H9 (cell line): ENCODE data around the gene CMYA5. TPM values are rescaled to one million over a fixed set of nuclear protein-coding genes. Genes with fewer than 3 reads are reported as not detected.

ENCODE experiments used
- DNase-seq: peaks from one replicate; pipeline ENCODE4 v3.0.0-alpha.2; 2017
- H2AFZ ChIP-seq: one replicate; pipeline ENCODE4 v1.6.1; 2013; ENCODE audit warnings: mild to moderate bottlenecking, low read length, control low read depth, moderate library complexity
- H2AK5ac ChIP-seq: 2 replicates; pipeline ENCODE4 v1.6.1; 2013; ENCODE audit warnings: low read length, control low read depth, mixed read lengths; ENCODE audit not compliant: insufficient read length
- H2BK120ac ChIP-seq: one replicate; pipeline ENCODE4 v1.6.1; 2013; ENCODE audit warnings: low read depth, mild to moderate bottlenecking, low read length, control low read depth, inconsistent platforms; ENCODE audit not compliant: poor library complexity, severe bottlenecking
- H2BK12ac ChIP-seq: 2 replicates; pipeline ENCODE4 v1.6.1; 2013; ENCODE audit warnings: low read length, control low read depth, mixed read lengths, low read depth; ENCODE audit not compliant: insufficient read length
- H2BK15ac ChIP-seq: 2 replicates; pipeline ENCODE4 v1.6.1; 2013; ENCODE audit warnings: low read depth, low read length, control low read depth
- H2BK20ac ChIP-seq: one replicate; pipeline ENCODE4 v1.6.1; 2013; ENCODE audit warnings: low read depth, mild to moderate bottlenecking, low read length, control low read depth, inconsistent platforms; ENCODE audit not compliant: poor library complexity, severe bottlenecking
- H2BK5ac ChIP-seq: 2 replicates; pipeline ENCODE4 v1.6.1; 2013; ENCODE audit warnings: low read length, control low read depth, mixed read lengths; ENCODE audit not compliant: insufficient read length
- H3K14ac ChIP-seq: 2 replicates; pipeline ENCODE4 v1.6.1; 2013; ENCODE audit warnings: low read length, control low read depth; ENCODE audit not compliant: insufficient read depth
- H3K18ac ChIP-seq: 2 replicates; pipeline ENCODE4 v1.6.1; 2013; ENCODE audit warnings: low read depth, mild to moderate bottlenecking, mixed read lengths, low read length, control low read depth; ENCODE audit not compliant: insufficient read length
- H3K23ac ChIP-seq: 2 replicates; pipeline ENCODE4 v1.6.1; 2013; ENCODE audit warnings: low read length, control low read depth, mixed read lengths, low read depth; ENCODE audit not compliant: insufficient read length
- H3K23me2 ChIP-seq: 2 replicates; pipeline ENCODE4 v1.6.1; 2013; ENCODE audit warnings: low read depth, mild to moderate bottlenecking, mixed read lengths, low read length, control low read depth; ENCODE audit not compliant: insufficient read length, poor library complexity, severe bottlenecking
- H3K27ac ChIP-seq: 2 replicates; pipeline ENCODE4 v1.5.1; 2013; ENCODE audit warnings: low read length, control low read depth, mixed read lengths, low read depth; ENCODE audit not compliant: insufficient read length
- H3K27me3 ChIP-seq: 2 replicates; pipeline ENCODE4 v1.6.1; 2013; ENCODE audit warnings: low read length, control low read depth, inconsistent platforms; ENCODE audit not compliant: insufficient read depth
- H3K4ac ChIP-seq: 2 replicates; pipeline ENCODE4 v1.6.1; 2013; ENCODE audit warnings: low read depth, mild to moderate bottlenecking, control low read depth, inconsistent platforms, low read length, moderate library complexity
- H3K4me1 ChIP-seq: 2 replicates; pipeline ENCODE4 v1.6.1; 2013; ENCODE audit warnings: low read length, control low read depth, inconsistent platforms; ENCODE audit not compliant: insufficient read depth
- H3K4me2 ChIP-seq: 2 replicates; pipeline ENCODE4 v1.6.1; 2013; ENCODE audit warnings: low read length, control low read depth, mixed read lengths; ENCODE audit not compliant: insufficient read length, insufficient read depth
- H3K56ac ChIP-seq: 2 replicates; pipeline ENCODE4 v1.6.1; 2013; ENCODE audit warnings: low read depth, mild to moderate bottlenecking, mixed read lengths, low read length, control low read depth; ENCODE audit not compliant: insufficient read length
- H3K79me1 ChIP-seq: 2 replicates; pipeline ENCODE4 v1.6.1; 2013; ENCODE audit warnings: low read depth, mild to moderate bottlenecking, moderate library complexity, low read length, control low read depth, inconsistent platforms; ENCODE audit not compliant: insufficient read depth, poor library complexity, severe bottlenecking
- H3K79me2 ChIP-seq: 2 replicates; pipeline ENCODE4 v1.6.1; 2013; ENCODE audit warnings: low read length, control low read depth, inconsistent platforms; ENCODE audit not compliant: insufficient read depth
- H3K9ac ChIP-seq: 2 replicates; pipeline ENCODE4 v1.6.1; 2013; ENCODE audit warnings: low read length, control low read depth, mixed read lengths; ENCODE audit not compliant: insufficient read length; ENCODE audit errors: extremely low read depth
- H3K9me3 ChIP-seq: one replicate; pipeline ENCODE4 v1.6.1; 2013; ENCODE audit warnings: low read depth, low read length, inconsistent platforms; ENCODE audit not compliant: control insufficient read depth
- H3T11ph ChIP-seq: one replicate; pipeline ENCODE4 v1.6.1; 2013; ENCODE audit warnings: mild to moderate bottlenecking, low read length, control low read depth, inconsistent platforms
- H4K20me1 ChIP-seq: one replicate; pipeline ENCODE4 v1.6.1; 2013; ENCODE audit not compliant: control insufficient read depth, insufficient read length, insufficient read depth
- H4K5ac ChIP-seq: 2 replicates; pipeline ENCODE4 v1.6.1; 2013; ENCODE audit warnings: low read depth, mild to moderate bottlenecking, mixed read lengths, low read length, control low read depth; ENCODE audit not compliant: insufficient read length
- H4K8ac ChIP-seq: replicated peaks from 2 replicates; pipeline ENCODE4 v1.6.1; 2013; ENCODE audit warnings: low read length, control low read depth, mixed read lengths, low read depth; ENCODE audit not compliant: insufficient read length
- H4K91ac ChIP-seq: 2 replicates; pipeline ENCODE4 v1.6.1; 2013; ENCODE audit warnings: low read depth, mild to moderate bottlenecking, moderate library complexity, mixed read lengths, low read length, control low read depth; ENCODE audit not compliant: insufficient read length
- H3K27ac Mint-ChIP-seq, 3 experiments: 2 replicates in 2 of 3; 3 replicates in 1 of 3; pipeline ENCODE4 v1.8.0; 2020 to 2021; ENCODE audit warnings: mixed read lengths in 3 of 3, mild to moderate bottlenecking in 1 of 3, moderate library complexity in 1 of 3
- H3K27me3 Mint-ChIP-seq: 2 replicates; pipeline ENCODE4 v1.8.0; 2021; ENCODE audit warnings: low read depth, mild to moderate bottlenecking, moderate library complexity, mixed read lengths
- H3K36me3 Mint-ChIP-seq, 3 experiments: 2 replicates in 2 of 3; 3 replicates in 1 of 3; pipeline ENCODE4 v1.8.0; 2020 to 2021; ENCODE audit warnings: low read depth in 3 of 3, mixed read lengths in 3 of 3; ENCODE audit not compliant: insufficient read depth in 1 of 3
- H3K4me1 Mint-ChIP-seq, 2 experiments: 2 replicates each; pipeline ENCODE4 v1.8.0; 2020; ENCODE audit warnings: mixed read lengths in 2 of 2
- H3K4me3 Mint-ChIP-seq, 2 experiments: 2 replicates in 1 of 2; 3 replicates in 1 of 2; pipeline ENCODE4 v1.8.0; 2020 to 2021; ENCODE audit warnings: mild to moderate bottlenecking in 2 of 2, mixed read lengths in 2 of 2, moderate library complexity in 1 of 2
- H3K9me3 Mint-ChIP-seq, 2 experiments: 2 replicates in 1 of 2; 3 replicates in 1 of 2; pipeline ENCODE4 v1.8.0; 2020; ENCODE audit warnings: mild to moderate bottlenecking in 2 of 2, mixed read lengths in 2 of 2, moderate library complexity in 1 of 2
- WGBS: extraction: QIAGEN DNeasy Blood & Tissue Kit; methylation state at CpG from one replicate; pipeline ENCODE4 v1.1.7; 2013; ENCODE audit warnings: missing lambda C conversion rate, low lambda C conversion rate, mixed read lengths; ENCODE audit not compliant: insufficient read length; ENCODE audit errors: extremely low coverage; 5-methylcytosine and 5-hydroxymethylcytosine counted together
- total RNA-seq: library from RNA; stranded (reverse); gene quantifications from 2 replicates; pipeline ENCODE4 v1.2.1, GENCODE V29; 2021
- TF ChIP-seq, protein P1 (sequence below): fragments of 200-600 bp; sonication (generic); conservative IDR thresholded peaks from 3 replicates; pipeline ENCODE4 v1.8.0; 2021; ENCODE audit warnings: antibody characterized with exemption, mild to moderate bottlenecking

Gene CMYA5
- total RNA-seq, 1 experiment from 2014 or later = 1.8 TPM

- Mint-ChIP-seq H3K36me3 (peaks cover 12 to 35% (median 30%) of the 10 kb centered on the region in 3 experiments; a peak in 6 of 7 replicates), H3K4me1 (peaks cover 4 to 6% of the 10 kb centered on the region in 2 experiments; a peak in 3 of 4 replicates), H3K27me3 (peaks cover 6% of the 10 kb centered on the region; the same call in 1 of the 2 replicates), H3K27ac (no peak overlapping the region), H3K9me3 (no peaks in the 10 kb centered on the region; a peak in 1 of 5 replicates), H3K4me3 (no peak overlapping the region)
- H3K56ac ChIP-seq = no peak overlapping the region
- no peak overlapping the region for H3T11ph ChIP-seq
- H2BK12ac ChIP-seq = no peak overlapping the region
- DNase-seq = no peak
- no peak overlapping the region for H4K5ac ChIP-seq
- no peak overlapping the region for H3K4ac ChIP-seq
- H4K91ac ChIP-seq = no peak overlapping the region
- no peaks in the 10 kb centered on the region for H3K9me3 ChIP-seq
- H3K23ac ChIP-seq = no peak overlapping the region
- H2BK5ac ChIP-seq = no peak overlapping the region
- H3K27me3 ChIP-seq = no peaks in the 10 kb centered on the region
- no peak overlapping the region for H2BK120ac ChIP-seq
- no peak overlapping the region for H3K4me2 ChIP-seq
- no peak overlapping the region for H2AFZ ChIP-seq
- no peak overlapping the region for H2AK5ac ChIP-seq
- H4K8ac ChIP-seq = no peak overlapping the region
- no peak overlapping the region for H2BK15ac ChIP-seq
- no peak overlapping the region for H3K14ac ChIP-seq
- H3K79me2 ChIP-seq = no peaks in the 10 kb centered on the region
- no peak overlapping the region for H3K9ac ChIP-seq
- WGBS = no CpG with 5 or more reads among the region's 4 CpGs
- no peaks in the 10 kb centered on the region for H3K4me1 ChIP-seq
- H4K20me1 ChIP-seq = no peaks in the 10 kb centered on the region
- H3K18ac ChIP-seq = no peak overlapping the region
- peaks cover 8% of the 10 kb centered on the region for H3K23me2 ChIP-seq
- no peak overlapping the region for H3K27ac ChIP-seq
- H2BK20ac ChIP-seq = no peak overlapping the region
- no peaks in the 10 kb centered on the region for H3K79me1 ChIP-seq
- TF ChIP-seq, protein P1, sequence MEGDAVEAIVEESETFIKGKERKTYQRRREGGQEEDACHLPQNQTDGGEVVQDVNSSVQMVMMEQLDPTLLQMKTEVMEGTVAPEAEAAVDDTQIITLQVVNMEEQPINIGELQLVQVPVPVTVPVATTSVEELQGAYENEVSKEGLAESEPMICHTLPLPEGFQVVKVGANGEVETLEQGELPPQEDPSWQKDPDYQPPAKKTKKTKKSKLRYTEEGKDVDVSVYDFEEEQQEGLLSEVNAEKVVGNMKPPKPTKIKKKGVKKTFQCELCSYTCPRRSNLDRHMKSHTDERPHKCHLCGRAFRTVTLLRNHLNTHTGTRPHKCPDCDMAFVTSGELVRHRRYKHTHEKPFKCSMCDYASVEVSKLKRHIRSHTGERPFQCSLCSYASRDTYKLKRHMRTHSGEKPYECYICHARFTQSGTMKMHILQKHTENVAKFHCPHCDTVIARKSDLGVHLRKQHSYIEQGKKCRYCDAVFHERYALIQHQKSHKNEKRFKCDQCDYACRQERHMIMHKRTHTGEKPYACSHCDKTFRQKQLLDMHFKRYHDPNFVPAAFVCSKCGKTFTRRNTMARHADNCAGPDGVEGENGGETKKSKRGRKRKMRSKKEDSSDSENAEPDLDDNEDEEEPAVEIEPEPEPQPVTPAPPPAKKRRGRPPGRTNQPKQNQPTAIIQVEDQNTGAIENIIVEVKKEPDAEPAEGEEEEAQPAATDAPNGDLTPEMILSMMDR = no peak
Observed at GRCh38 chr5:79684782-79685181, 4.9 kb upstream of the CMYA5 start.
